Subcutaneous adipose tissue (tissue), 4 donors: ENCODE data around the gene DPP10. TPM values are rescaled to one million over a fixed set of nuclear protein-coding genes. Genes with fewer than 3 reads are reported as not detected.

ENCODE experiments used
- total RNA-seq, 4 donors: library from RNA; depleted of rRNA; stranded (reverse); fragments of >200 nt; gene quantifications; one replicate each; pipeline ENCODE4 v1.1.0, GENCODE V29; 2016
- TF ChIP-seq, protein P1 (sequence below): fragments of 450-650 bp; IDR thresholded peaks from one replicate; pipeline ENCODE4 v1.5.1; 2016; ENCODE audit warnings: low read depth, mild to moderate bottlenecking, control low read depth, antibody characterized with exemption, moderate library complexity

DPP10 gene
- total RNA-seq, 4 donors from 2014 or later: 0.94 TPM; not detected in 3

GRCh38 chr2:114714313-114714712 is 271.9 kb downstream of the DPP10 start:
- TF ChIP-seq, protein P1, sequence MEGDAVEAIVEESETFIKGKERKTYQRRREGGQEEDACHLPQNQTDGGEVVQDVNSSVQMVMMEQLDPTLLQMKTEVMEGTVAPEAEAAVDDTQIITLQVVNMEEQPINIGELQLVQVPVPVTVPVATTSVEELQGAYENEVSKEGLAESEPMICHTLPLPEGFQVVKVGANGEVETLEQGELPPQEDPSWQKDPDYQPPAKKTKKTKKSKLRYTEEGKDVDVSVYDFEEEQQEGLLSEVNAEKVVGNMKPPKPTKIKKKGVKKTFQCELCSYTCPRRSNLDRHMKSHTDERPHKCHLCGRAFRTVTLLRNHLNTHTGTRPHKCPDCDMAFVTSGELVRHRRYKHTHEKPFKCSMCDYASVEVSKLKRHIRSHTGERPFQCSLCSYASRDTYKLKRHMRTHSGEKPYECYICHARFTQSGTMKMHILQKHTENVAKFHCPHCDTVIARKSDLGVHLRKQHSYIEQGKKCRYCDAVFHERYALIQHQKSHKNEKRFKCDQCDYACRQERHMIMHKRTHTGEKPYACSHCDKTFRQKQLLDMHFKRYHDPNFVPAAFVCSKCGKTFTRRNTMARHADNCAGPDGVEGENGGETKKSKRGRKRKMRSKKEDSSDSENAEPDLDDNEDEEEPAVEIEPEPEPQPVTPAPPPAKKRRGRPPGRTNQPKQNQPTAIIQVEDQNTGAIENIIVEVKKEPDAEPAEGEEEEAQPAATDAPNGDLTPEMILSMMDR: no peak

GRCh38 chr2:114717049-114717448 is 274.6 kb downstream of the DPP10 start:
- TF ChIP-seq, protein P1: no peak

GRCh38 chr2:114724454-114724853 is 282.0 kb downstream of the DPP10 start:
- TF ChIP-seq, protein P1: no peak

GRCh38 chr2:114727012-114727411 is 284.6 kb downstream of the DPP10 start:
- TF ChIP-seq, protein P1: no peak

- TF ChIP-seq, protein P1: no peak
These were observed 285.9 kb downstream of the DPP10 start for GRCh38 chr2:114728372-114728771.

DNA sequence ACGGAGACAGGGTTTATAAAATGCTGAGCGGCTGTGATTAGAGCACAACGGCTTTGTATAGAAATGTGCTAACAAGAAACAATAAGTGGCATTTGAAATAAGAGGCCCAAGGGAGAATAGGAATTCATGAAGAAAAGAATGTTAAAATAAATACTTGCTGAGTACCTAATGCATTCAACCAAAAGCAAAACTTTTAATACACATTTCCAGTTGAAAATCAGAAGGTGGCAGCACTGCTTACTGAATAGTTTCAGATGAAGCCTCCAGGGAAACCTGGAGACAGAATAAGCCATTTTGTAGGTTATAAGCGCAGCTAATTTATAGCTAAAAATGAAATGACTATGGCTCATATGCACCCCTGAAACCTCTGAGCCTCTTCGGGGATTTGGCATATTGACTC is 286.6 kb downstream of the DPP10 start:
- TF ChIP-seq, protein P1: no peak

- TF ChIP-seq, protein P1: no peak
These were observed 292.7 kb downstream of the DPP10 start for GRCh38 chr2:114735126-114735525.
